OCI-LY1 (cell line): ENCODE data around the gene ITPK1.

Experiments used
- EZH2 ChIP-seq: fragments of 200-600 bp; sonication (generic), shearing (Covaris generic); IDR thresholded peaks from 2 replicates; pipeline ENCODE4 v1.8.0; 2017; ENCODE audit warnings: borderline replicate concordance, mixed run types, mild to moderate bottlenecking, antibody characterized with exemption, low read length, moderate library complexity, mixed read lengths
- TF ChIP-seq, protein P1 (sequence below): fragments of 200-600 bp; sonication (generic), shearing (Covaris generic); IDR thresholded peaks from 2 replicates; pipeline ENCODE4 v1.5.1; 2017; ENCODE audit warnings: mild to moderate bottlenecking, antibody characterized with exemption, low read length, moderate library complexity, mixed read lengths

DNA sequence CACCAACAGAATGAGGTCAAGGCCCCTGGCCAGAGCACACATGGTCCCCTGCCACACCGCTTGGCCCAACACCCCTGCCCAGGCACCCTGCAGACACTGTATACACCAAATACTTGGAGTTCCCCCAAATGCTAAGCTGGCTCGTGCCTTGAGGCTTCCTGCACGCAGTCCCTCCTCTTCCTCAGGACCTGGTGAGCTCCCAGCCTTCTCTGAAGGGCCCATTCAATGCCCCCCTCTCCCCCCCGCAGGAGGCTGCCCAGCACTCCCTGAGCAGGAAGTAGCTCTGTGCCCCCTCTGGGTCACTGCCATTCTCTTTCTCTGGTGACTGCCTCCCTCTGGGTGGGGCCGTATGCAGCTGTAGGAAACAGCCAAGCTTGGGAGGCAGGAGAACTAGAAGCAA is 75.3 kb downstream of the ITPK1 start:
- TF ChIP-seq, protein P1, sequence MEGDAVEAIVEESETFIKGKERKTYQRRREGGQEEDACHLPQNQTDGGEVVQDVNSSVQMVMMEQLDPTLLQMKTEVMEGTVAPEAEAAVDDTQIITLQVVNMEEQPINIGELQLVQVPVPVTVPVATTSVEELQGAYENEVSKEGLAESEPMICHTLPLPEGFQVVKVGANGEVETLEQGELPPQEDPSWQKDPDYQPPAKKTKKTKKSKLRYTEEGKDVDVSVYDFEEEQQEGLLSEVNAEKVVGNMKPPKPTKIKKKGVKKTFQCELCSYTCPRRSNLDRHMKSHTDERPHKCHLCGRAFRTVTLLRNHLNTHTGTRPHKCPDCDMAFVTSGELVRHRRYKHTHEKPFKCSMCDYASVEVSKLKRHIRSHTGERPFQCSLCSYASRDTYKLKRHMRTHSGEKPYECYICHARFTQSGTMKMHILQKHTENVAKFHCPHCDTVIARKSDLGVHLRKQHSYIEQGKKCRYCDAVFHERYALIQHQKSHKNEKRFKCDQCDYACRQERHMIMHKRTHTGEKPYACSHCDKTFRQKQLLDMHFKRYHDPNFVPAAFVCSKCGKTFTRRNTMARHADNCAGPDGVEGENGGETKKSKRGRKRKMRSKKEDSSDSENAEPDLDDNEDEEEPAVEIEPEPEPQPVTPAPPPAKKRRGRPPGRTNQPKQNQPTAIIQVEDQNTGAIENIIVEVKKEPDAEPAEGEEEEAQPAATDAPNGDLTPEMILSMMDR: no peak
- TF ChIP-seq EZH2: no peak
